H9 (cell line): ENCODE data around the gene EFNB2. TPM values are rescaled to one million over a fixed set of nuclear protein-coding genes. Genes with fewer than 3 reads are reported as not detected.

Source experiments
- DNase-seq: peaks from one replicate; pipeline ENCODE4 v3.0.0-alpha.2; 2017
- H2AFZ ChIP-seq: one replicate; pipeline ENCODE4 v1.6.1; 2013; ENCODE audit warnings: mild to moderate bottlenecking, low read length, control low read depth, moderate library complexity
- H2AK5ac ChIP-seq: 2 replicates; pipeline ENCODE4 v1.6.1; 2013; ENCODE audit warnings: low read length, control low read depth, mixed read lengths; ENCODE audit not compliant: insufficient read length
- H2BK120ac ChIP-seq: one replicate; pipeline ENCODE4 v1.6.1; 2013; ENCODE audit warnings: low read depth, mild to moderate bottlenecking, low read length, control low read depth, inconsistent platforms; ENCODE audit not compliant: poor library complexity, severe bottlenecking
- H2BK12ac ChIP-seq: 2 replicates; pipeline ENCODE4 v1.6.1; 2013; ENCODE audit warnings: low read length, control low read depth, mixed read lengths, low read depth; ENCODE audit not compliant: insufficient read length
- H2BK15ac ChIP-seq: 2 replicates; pipeline ENCODE4 v1.6.1; 2013; ENCODE audit warnings: low read depth, low read length, control low read depth
- H2BK20ac ChIP-seq: one replicate; pipeline ENCODE4 v1.6.1; 2013; ENCODE audit warnings: low read depth, mild to moderate bottlenecking, low read length, control low read depth, inconsistent platforms; ENCODE audit not compliant: poor library complexity, severe bottlenecking
- H2BK5ac ChIP-seq: 2 replicates; pipeline ENCODE4 v1.6.1; 2013; ENCODE audit warnings: low read length, control low read depth, mixed read lengths; ENCODE audit not compliant: insufficient read length
- H3K14ac ChIP-seq: 2 replicates; pipeline ENCODE4 v1.6.1; 2013; ENCODE audit warnings: low read length, control low read depth; ENCODE audit not compliant: insufficient read depth
- H3K18ac ChIP-seq: 2 replicates; pipeline ENCODE4 v1.6.1; 2013; ENCODE audit warnings: low read depth, mild to moderate bottlenecking, mixed read lengths, low read length, control low read depth; ENCODE audit not compliant: insufficient read length
- H3K23ac ChIP-seq: 2 replicates; pipeline ENCODE4 v1.6.1; 2013; ENCODE audit warnings: low read length, control low read depth, mixed read lengths, low read depth; ENCODE audit not compliant: insufficient read length
- H3K23me2 ChIP-seq: 2 replicates; pipeline ENCODE4 v1.6.1; 2013; ENCODE audit warnings: low read depth, mild to moderate bottlenecking, mixed read lengths, low read length, control low read depth; ENCODE audit not compliant: insufficient read length, poor library complexity, severe bottlenecking
- H3K27ac ChIP-seq: 2 replicates; pipeline ENCODE4 v1.5.1; 2013; ENCODE audit warnings: low read length, control low read depth, mixed read lengths, low read depth; ENCODE audit not compliant: insufficient read length
- H3K27me3 ChIP-seq: 2 replicates; pipeline ENCODE4 v1.6.1; 2013; ENCODE audit warnings: low read length, control low read depth, inconsistent platforms; ENCODE audit not compliant: insufficient read depth
- H3K4ac ChIP-seq: 2 replicates; pipeline ENCODE4 v1.6.1; 2013; ENCODE audit warnings: low read depth, mild to moderate bottlenecking, control low read depth, inconsistent platforms, low read length, moderate library complexity
- H3K4me1 ChIP-seq: 2 replicates; pipeline ENCODE4 v1.6.1; 2013; ENCODE audit warnings: low read length, control low read depth, inconsistent platforms; ENCODE audit not compliant: insufficient read depth
- H3K4me2 ChIP-seq: 2 replicates; pipeline ENCODE4 v1.6.1; 2013; ENCODE audit warnings: low read length, control low read depth, mixed read lengths; ENCODE audit not compliant: insufficient read length, insufficient read depth
- H3K56ac ChIP-seq: 2 replicates; pipeline ENCODE4 v1.6.1; 2013; ENCODE audit warnings: low read depth, mild to moderate bottlenecking, mixed read lengths, low read length, control low read depth; ENCODE audit not compliant: insufficient read length
- H3K79me1 ChIP-seq: 2 replicates; pipeline ENCODE4 v1.6.1; 2013; ENCODE audit warnings: low read depth, mild to moderate bottlenecking, moderate library complexity, low read length, control low read depth, inconsistent platforms; ENCODE audit not compliant: insufficient read depth, poor library complexity, severe bottlenecking
- H3K79me2 ChIP-seq: 2 replicates; pipeline ENCODE4 v1.6.1; 2013; ENCODE audit warnings: low read length, control low read depth, inconsistent platforms; ENCODE audit not compliant: insufficient read depth
- H3K9ac ChIP-seq: 2 replicates; pipeline ENCODE4 v1.6.1; 2013; ENCODE audit warnings: low read length, control low read depth, mixed read lengths; ENCODE audit not compliant: insufficient read length; ENCODE audit errors: extremely low read depth
- H3K9me3 ChIP-seq: one replicate; pipeline ENCODE4 v1.6.1; 2013; ENCODE audit warnings: low read depth, low read length, inconsistent platforms; ENCODE audit not compliant: control insufficient read depth
- H3T11ph ChIP-seq: one replicate; pipeline ENCODE4 v1.6.1; 2013; ENCODE audit warnings: mild to moderate bottlenecking, low read length, control low read depth, inconsistent platforms
- H4K20me1 ChIP-seq: one replicate; pipeline ENCODE4 v1.6.1; 2013; ENCODE audit not compliant: control insufficient read depth, insufficient read length, insufficient read depth
- H4K5ac ChIP-seq: 2 replicates; pipeline ENCODE4 v1.6.1; 2013; ENCODE audit warnings: low read depth, mild to moderate bottlenecking, mixed read lengths, low read length, control low read depth; ENCODE audit not compliant: insufficient read length
- H4K8ac ChIP-seq: replicated peaks from 2 replicates; pipeline ENCODE4 v1.6.1; 2013; ENCODE audit warnings: low read length, control low read depth, mixed read lengths, low read depth; ENCODE audit not compliant: insufficient read length
- H4K91ac ChIP-seq: 2 replicates; pipeline ENCODE4 v1.6.1; 2013; ENCODE audit warnings: low read depth, mild to moderate bottlenecking, moderate library complexity, mixed read lengths, low read length, control low read depth; ENCODE audit not compliant: insufficient read length
- H3K27ac Mint-ChIP-seq, 3 experiments: 2 replicates in 2 of 3; 3 replicates in 1 of 3; pipeline ENCODE4 v1.8.0; 2020 to 2021; ENCODE audit warnings: mixed read lengths in 3 of 3, mild to moderate bottlenecking in 1 of 3, moderate library complexity in 1 of 3
- H3K27me3 Mint-ChIP-seq: 2 replicates; pipeline ENCODE4 v1.8.0; 2021; ENCODE audit warnings: low read depth, mild to moderate bottlenecking, moderate library complexity, mixed read lengths
- H3K36me3 Mint-ChIP-seq, 3 experiments: 2 replicates in 2 of 3; 3 replicates in 1 of 3; pipeline ENCODE4 v1.8.0; 2020 to 2021; ENCODE audit warnings: low read depth in 3 of 3, mixed read lengths in 3 of 3; ENCODE audit not compliant: insufficient read depth in 1 of 3
- H3K4me1 Mint-ChIP-seq, 2 experiments: 2 replicates each; pipeline ENCODE4 v1.8.0; 2020; ENCODE audit warnings: mixed read lengths in 2 of 2
- H3K4me3 Mint-ChIP-seq, 2 experiments: 2 replicates in 1 of 2; 3 replicates in 1 of 2; pipeline ENCODE4 v1.8.0; 2020 to 2021; ENCODE audit warnings: mild to moderate bottlenecking in 2 of 2, mixed read lengths in 2 of 2, moderate library complexity in 1 of 2
- H3K9me3 Mint-ChIP-seq, 2 experiments: 2 replicates in 1 of 2; 3 replicates in 1 of 2; pipeline ENCODE4 v1.8.0; 2020; ENCODE audit warnings: mild to moderate bottlenecking in 2 of 2, mixed read lengths in 2 of 2, moderate library complexity in 1 of 2
- WGBS: extraction: QIAGEN DNeasy Blood & Tissue Kit; methylation state at CpG from one replicate; pipeline ENCODE4 v1.1.7; 2013; ENCODE audit warnings: missing lambda C conversion rate, low lambda C conversion rate, mixed read lengths; ENCODE audit not compliant: insufficient read length; ENCODE audit errors: extremely low coverage; 5-methylcytosine and 5-hydroxymethylcytosine counted together
- total RNA-seq: library from RNA; stranded (reverse); gene quantifications from 2 replicates; pipeline ENCODE4 v1.2.1, GENCODE V29; 2021
- TF ChIP-seq, protein P1 (sequence below): fragments of 200-600 bp; sonication (generic); conservative IDR thresholded peaks from 3 replicates; pipeline ENCODE4 v1.8.0; 2021; ENCODE audit warnings: antibody characterized with exemption, mild to moderate bottlenecking

Gene EFNB2
- total RNA-seq, 1 experiment from 2014 or later = 12.7 TPM

DNA sequence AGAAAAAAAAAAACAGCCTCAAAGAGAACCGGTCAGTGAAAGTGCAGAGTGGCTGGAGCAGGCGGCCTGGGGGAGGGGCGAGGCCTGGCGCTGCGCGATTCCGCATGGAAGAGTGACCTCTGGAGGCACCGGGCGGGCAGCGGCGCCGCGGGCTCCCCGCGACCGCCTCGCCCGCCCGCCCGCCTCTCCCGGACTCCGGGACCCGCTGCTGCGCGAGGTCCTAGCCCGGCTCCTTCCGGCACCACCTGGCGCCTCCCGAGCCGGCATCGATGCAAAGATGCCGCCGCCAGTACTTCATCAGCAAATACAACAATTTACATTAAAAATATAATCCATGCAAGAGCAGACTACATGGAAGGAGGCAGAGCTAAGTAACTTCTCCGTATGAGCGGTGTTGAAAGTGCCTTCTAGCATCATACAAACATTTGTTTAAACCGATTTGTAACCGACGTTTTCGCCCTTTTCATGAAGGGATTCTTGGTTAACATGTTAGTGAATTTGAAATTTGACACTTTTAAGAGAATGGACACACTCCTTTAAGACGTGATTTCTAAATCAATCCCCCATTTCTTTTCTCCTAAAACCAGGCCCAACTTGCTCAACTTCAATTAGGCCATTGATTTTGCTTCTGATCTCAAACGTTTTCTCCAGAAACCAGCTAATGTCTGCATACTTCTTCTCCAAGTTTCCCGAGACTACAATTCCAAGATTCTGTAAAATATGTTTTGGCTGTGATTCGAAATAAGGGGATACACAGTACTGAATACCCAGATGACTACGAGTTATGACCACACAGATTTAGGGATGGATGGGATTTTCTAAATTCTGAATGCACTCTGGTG lies 2.1 kb downstream of the EFNB2 start:
- H2AK5ac ChIP-seq = no peak overlapping the region
- H4K5ac ChIP-seq = no peak overlapping the region
- H3K18ac ChIP-seq = no peak overlapping the region
- H3K4me1 ChIP-seq = peaks cover 19% of the 10 kb centered on the region; the same call in 1 of the 2 replicates
- no peak overlapping the region for H2AFZ ChIP-seq
- H3K56ac ChIP-seq = no peak overlapping the region
- H3K4ac ChIP-seq = no peak overlapping the region
- WGBS = no CpG with 5 or more reads among the region's 44 CpGs
- H3K4me1 Mint-ChIP-seq = peaks cover 58 to 64% of the 10 kb centered on the region in 2 experiments
- no peaks in the 10 kb centered on the region for H4K20me1 ChIP-seq
- H3K4me3 Mint-ChIP-seq = peak overlapping the region; percentile 79 to 82
- H2BK15ac ChIP-seq = no peak overlapping the region
- no peaks in the 10 kb centered on the region for H3K36me3 Mint-ChIP-seq
- no peak overlapping the region for H3T11ph ChIP-seq
- no peak overlapping the region for H4K91ac ChIP-seq
- peak overlapping the region in 1 of 3 experiments; percentile 92; a peak in 1 of 7 replicates for H3K27ac Mint-ChIP-seq
- H3K23me2 ChIP-seq = peaks cover 19% of the 10 kb centered on the region
- no peaks in the 10 kb centered on the region for H3K79me1 ChIP-seq
- H3K9ac ChIP-seq = peak overlapping the region; percentile 39
- H2BK5ac ChIP-seq = no peak overlapping the region
- no peak overlapping the region for H3K27ac ChIP-seq
- H4K8ac ChIP-seq = no peak overlapping the region
- TF ChIP-seq, protein P1, sequence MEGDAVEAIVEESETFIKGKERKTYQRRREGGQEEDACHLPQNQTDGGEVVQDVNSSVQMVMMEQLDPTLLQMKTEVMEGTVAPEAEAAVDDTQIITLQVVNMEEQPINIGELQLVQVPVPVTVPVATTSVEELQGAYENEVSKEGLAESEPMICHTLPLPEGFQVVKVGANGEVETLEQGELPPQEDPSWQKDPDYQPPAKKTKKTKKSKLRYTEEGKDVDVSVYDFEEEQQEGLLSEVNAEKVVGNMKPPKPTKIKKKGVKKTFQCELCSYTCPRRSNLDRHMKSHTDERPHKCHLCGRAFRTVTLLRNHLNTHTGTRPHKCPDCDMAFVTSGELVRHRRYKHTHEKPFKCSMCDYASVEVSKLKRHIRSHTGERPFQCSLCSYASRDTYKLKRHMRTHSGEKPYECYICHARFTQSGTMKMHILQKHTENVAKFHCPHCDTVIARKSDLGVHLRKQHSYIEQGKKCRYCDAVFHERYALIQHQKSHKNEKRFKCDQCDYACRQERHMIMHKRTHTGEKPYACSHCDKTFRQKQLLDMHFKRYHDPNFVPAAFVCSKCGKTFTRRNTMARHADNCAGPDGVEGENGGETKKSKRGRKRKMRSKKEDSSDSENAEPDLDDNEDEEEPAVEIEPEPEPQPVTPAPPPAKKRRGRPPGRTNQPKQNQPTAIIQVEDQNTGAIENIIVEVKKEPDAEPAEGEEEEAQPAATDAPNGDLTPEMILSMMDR = peak; percentile 83
- H3K79me2 ChIP-seq = peaks cover 3% of the 10 kb centered on the region; the same call in 1 of the 2 replicates
- peak; percentile 79 for DNase-seq
- peak overlapping the region; percentile 94 for H3K4me2 ChIP-seq
- no peak overlapping the region for H2BK20ac ChIP-seq
- peaks cover 21% of the 10 kb centered on the region for H3K27me3 Mint-ChIP-seq
- no peaks in the 10 kb centered on the region; a peak in 1 of 5 replicates for H3K9me3 Mint-ChIP-seq
- peaks cover 5% of the 10 kb centered on the region; the same call in 1 of the 2 replicates for H3K27me3 ChIP-seq
- no peaks in the 10 kb centered on the region for H3K9me3 ChIP-seq
- H2BK120ac ChIP-seq = no peak overlapping the region
- no peak overlapping the region for H2BK12ac ChIP-seq
- no peak overlapping the region for H3K23ac ChIP-seq
- no peak overlapping the region for H3K14ac ChIP-seq
